Right ventricle myocardium superior (tissue), 1 donor: ENCODE data around the gene CAMK1D. TPM values are rescaled to one million over a fixed set of nuclear protein-coding genes. Genes with fewer than 3 reads are reported as not detected.
"Not testable (repeated sequence)": the region's sequence is repeated elsewhere in the genome, so short reads cannot be mapped to it uniquely, and the experiment has no call there.

Experiments
- ATAC-seq: fragments of 200-7000 bp; cut with Tn5 transposase; one replicate; pipeline ENCODE4 v1.9.1; 2020; ENCODE audit warnings: mild to moderate bottlenecking; ENCODE audit not compliant: poor library complexity
- DNase-seq: peaks from one replicate; pipeline ENCODE4 v3.0.0-alpha.2; 2020
- intact Hi-C: fragments of 100-400 bp; cut with DNase I; formaldehyde crosslinking; loops from one replicate; pipeline ENCODE4 v1.11.2; 2022
- total RNA-seq: library from RNA; stranded (reverse); fragmentation: NEBNext Ultra II Directional; extraction: Animal tissue kit (Norgen Biotek cat#: 25700); gene quantifications from one replicate; pipeline ENCODE4 v1.2.1, GENCODE V29; 2021
- donor health status: DM: no; HTN: yes; CAD: no; lungs with severe emphysema.

Gene CAMK1D
- total RNA-seq, 1 donor from 2014 or later, result 6.5 TPM

DNA sequence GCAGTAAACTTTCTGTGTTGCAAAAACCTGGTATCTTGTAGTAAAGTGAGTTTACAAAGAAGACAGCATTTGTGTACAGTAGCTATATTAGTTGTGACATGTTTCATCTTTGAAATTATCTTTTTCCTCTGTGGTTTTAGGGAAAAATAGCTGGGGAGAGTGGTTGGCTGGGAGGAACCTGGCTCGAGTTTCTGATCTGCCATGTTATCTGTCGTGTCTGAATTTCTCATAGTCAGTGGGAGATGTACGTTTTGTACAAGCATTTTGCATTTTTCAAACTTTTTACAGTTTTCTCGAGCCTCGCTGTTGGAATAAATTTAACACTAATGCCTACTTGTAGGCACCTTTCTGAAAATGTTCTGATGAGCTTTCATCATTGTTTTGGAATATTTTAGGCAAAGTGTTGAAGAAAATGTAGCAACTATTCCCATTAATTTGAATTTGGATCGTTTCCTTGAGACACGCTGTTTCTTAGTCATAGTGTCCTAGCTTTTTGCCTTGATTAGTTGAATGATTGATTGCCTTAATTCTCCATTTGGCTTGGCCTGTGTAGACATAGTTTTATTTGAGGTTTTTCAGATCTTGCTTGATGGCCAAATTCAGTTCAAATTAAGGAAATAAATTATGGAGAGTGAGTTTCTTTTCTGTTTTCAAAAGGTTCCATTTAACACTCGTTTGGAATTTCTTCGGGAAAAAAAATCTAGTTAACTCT, 65.1 kb downstream of the CAMK1D start:
- DNase-seq (no peak), ATAC-seq (no peak)
- intact Hi-C loops, result no loop called here

DNA sequence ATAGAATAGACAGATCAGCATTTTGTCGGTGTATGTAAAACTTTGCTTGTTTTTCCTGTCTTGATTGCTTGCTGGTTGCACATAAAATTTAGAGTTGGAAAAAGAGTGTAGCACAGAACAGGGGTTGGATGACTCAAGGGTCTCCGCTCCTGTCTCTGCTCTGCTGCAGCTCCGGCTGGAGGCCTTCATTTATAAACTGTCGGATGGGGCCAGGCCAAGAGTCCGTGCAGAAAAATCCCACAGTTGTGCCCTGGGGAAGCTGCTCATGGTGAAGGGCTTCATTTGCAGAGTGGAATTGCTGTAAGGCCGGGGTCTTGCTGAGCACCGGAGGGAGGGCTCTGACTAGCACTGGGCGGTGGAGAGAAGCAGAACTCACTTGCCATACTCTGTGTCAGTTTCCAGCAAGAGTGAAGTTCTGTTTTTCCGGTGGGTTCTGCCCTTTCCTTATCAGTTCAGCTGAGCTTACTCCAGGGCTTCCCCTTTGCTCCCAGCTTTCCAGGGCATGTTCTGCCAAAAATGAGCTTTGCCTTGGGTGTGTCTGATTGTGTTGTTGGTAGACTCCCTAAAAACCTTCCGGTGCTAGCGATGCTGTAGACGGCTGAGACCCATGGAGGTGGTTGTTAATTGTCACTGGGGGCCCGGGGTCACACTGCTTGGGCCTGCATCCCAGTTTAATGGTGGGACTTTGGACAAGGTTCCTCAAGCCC, 67.2 kb downstream of the CAMK1D start:
- DNase-seq, result no peak
- ATAC-seq, result peak; percentile 49
- intact Hi-C loops, result no loop called here

DNA sequence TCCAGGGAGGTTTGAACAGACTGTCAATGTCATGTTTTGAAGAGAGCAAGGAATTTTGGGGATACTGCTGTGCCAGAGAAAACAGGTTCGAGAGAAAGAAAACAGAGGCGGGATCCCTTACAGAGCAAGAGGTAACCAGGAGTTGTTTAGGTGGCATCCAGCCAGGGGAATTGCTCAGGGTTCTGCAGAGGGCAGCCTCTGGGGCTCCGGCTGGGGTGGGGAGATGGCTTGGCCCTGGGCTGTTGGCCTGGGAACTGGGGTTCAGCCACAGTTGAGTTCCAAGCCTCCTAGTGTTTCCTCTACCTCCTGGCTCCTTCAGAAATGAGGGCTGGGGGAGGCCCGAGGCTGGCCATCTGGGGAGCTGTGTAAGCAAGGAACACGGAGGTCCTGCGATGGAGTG, 68.0 kb downstream of the CAMK1D start:
- DNase-seq, result no peak
- ATAC-seq, result no peak

DNA sequence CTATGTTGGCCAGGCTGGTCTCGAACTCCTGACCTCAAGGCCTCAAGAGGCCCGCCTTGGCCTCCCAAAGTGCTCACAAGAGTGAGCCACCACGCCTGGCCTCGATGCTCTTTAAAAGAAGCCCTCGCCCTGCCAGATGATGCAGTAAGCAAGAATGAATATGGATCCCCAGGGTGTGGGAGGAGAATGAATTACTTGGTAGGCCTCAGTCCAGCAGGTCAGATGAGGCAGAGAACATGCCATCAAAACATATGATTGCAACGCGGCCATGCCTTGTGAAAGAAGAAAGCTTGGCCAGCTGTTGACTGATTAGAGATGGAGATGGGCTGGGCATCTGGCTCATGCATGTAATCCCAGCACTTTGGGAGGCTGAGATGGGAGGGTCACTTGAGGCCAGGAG, 68.7 kb downstream of the CAMK1D start:
- intact Hi-C loops, result no loop called here
- ATAC-seq, result peak; percentile 82

More for the DNA sequence above, 68.0 kb downstream of the CAMK1D start:
- intact Hi-C loops, result no loop called here

DNA sequence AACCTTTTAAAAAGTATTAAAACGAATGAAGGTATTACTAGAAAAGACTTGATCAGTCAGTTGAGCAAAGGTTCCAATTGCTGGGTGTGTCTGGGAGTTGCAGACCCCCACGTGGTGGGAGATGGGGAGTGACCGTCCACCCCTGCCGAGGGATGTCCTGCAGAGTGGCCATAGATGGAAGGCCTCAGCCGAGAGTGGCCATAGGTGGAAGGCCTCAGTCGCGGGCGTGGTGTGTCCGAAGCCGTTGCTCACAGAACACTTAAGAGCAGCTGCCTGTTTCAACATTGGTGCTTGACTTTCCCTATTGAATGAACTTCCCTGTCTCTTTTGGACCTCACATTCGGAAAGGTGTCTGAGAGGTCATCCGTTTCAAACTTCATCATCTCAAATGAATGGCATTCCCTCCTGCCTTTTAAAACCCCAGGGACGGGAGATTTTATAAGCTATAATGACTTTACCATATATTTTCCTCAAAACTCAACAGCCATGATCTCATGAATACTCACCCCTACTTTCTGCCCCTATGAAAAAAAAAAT, 69.4 kb downstream of the CAMK1D start:
- no peak for ATAC-seq
- intact Hi-C loops, result no loop called here
- no peak for DNase-seq

More for the DNA sequence above, 68.7 kb downstream of the CAMK1D start:
- DNase-seq, result peak; percentile 82

DNA sequence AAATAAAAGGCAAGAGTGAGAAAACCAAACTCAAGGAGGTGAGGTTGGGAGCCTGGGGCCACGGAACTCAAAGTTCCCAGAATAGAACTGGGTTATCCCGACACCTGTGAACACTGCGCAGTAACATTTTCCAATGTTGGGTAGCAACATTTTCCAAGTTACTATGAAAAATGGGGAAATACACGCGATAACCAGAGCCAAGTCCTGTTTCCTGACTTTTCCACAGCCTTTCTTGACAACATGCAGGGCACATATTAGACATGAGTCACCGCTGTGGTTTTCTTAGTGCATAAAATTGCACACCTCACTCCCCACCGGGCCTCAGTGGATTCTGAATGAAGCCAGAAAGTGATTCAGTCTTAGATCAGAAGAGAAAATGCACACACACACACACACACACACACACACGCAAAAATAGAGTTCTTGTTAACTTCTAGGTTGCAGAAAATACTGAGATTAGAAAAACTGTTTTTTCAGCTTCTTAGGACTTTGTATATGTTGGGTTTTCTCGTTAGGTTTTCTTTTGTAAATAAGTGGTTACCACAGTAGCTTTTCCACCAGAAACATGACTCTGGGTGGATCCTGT, 70.0 kb downstream of the CAMK1D start:
- ATAC-seq, result peak; percentile 69
- no peak for DNase-seq
- intact Hi-C loops, result no loop called here

DNA sequence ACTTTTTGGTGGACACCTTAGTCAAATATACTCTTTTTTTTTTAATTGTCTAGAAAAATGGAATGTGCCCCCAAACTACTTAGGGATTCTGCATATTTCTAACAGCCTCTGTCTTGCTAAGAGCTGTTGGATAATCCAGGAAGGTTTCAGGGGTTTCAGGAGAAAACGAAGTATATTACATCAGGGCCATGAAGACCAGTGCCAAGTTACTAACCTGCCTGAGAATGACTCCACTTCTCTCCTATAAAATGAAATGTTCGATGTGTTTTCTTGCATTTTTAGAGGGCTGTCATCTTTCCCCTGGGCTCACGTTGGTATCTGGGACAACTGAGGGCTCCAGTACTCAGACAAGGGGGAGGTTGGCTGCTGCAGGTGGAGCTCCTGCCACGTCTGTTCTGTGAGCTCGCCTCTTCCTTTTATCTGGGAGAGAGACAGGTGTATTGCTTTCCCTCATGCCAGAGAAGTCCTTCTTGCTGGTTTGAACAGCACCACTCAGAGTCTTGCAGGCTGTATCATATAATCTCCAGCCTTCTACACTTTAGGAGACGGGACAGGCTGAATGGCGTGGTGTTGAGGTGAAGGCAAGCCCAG, 71.3 kb downstream of the CAMK1D start:
- ATAC-seq (no peak), DNase-seq (no peak)
- intact Hi-C loops, result no loop called here

DNA sequence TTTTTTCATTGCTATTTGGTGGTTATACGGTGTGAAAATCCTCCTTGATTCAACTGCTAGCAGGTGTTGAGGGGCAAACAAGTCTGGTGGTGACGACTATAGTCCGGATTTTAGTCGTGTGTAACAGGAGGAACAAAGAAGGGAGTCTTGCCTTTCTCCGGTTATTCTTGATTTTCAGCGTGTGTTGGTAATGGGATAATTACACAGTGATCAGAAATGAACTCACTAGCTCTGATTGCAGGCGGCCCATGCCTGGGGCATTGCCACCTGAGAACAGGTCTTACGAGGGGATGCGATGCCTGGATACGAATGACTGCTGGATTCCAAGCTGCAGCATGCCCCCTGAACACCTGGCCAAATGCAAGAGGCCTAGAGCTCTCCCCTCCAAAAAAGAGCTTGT, 72.8 kb downstream of the CAMK1D start:
- ATAC-seq (no peak), DNase-seq (no peak)
- intact Hi-C loops, result no loop called here

DNA sequence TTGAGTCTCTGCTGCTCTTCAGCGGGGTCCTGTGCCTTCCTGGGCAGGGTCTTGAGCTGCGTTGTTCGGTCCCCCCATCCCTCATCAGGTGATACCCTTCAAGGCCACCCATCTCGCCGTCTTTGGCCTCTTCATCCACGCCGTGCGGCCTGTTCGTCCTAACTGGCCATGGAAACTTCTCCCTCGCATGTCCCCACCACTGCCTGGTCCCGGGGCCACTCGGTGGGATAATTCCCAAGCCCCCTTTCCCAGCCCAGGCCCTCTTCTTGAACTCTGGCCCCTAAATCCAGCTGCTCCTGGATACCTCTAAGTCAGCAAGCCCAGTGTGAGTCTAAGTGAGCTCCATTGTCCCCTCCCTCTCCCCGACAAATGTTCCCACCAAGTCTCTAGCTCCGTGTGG, 74.5 kb downstream of the CAMK1D start:
- ATAC-seq (no peak), DNase-seq (no peak)
- intact Hi-C loops, result no loop called here

DNA sequence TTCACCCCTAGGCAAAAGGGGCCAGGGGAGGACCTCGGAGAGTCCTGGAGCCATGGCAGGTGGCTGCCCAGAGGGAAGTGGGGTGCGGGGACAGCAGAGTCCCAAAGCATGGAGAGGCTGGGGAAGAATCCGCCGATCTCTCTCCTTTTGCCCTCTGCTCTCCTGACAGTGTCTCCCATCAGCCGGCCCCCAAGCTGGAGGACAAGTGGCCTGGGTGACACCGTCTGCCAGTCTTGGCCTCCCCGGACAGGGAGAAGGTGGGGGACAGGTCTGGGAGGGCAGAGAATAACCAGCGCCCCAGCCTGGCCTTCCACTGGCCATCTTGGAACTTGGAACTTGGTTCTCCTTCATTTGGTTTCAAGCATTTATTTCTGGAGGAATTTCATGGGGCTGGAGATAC, 77.9 kb downstream of the CAMK1D start:
- DNase-seq (no peak), ATAC-seq (no peak)
- intact Hi-C loops, result no loop called here

DNA sequence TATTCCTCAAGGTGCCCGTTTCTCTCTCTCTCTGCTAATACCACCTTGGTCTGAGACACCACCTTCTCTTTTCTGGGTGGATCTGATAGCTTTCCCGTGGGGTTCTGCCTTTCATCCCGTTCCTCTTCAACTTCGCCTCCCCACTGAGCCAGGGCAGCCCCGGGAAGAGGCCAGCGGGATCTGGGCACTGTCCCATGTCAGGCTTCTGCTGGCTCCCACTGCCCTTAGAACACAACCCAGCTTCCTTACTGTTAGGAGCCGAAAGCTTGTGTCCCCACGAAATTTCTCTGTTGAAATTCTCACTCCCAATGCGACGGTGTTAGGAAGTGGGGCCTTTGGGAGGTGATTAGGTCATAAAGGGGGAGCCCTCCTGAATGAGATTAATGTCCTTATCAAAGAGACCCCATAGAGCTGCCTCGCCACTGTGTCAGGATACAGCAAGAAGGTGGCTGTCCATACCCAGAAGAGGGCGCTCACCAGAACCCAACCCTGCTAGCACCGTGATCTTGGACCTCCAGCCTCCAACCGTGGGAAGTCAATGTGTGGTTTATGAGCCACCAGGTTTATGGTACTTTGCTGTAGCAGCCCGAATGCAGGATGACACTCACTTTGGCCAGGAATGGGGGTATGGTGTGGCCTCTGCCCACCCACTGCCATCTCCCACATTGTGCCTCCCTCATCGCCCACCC, 79.2 kb downstream of the CAMK1D start:
- intact Hi-C loops, result no loop called here
- DNase-seq (no peak), ATAC-seq (no peak)

DNA sequence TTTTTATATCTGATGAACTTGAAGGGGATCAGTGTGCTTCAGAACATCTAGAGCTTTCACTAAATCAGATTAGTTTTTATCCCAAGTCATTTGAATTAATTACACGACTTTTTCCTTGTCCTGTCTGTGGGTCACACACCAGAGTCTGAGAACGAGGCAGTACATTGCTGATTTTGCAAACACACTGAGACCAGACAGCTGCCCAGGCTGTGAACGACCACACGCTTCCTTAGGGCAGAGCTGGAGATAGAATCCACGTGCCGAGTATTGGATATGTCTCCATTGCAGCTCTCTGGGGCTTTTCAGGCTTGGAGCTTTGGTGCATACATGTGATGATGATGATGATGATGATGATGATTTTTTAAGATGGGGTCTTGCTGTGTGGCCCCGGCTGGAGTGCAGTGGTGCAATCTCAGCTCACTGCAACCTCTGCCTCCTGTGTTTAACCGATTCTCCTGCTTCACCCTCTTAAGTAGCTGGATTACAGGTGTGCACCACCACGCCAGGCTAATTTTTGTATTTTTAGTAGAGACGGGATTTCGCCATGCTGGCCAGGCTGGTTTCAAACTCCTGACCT, 81.1 kb downstream of the CAMK1D start:
- intact Hi-C loops, result no loop called here
- no peak for ATAC-seq
- no peak for DNase-seq

DNA sequence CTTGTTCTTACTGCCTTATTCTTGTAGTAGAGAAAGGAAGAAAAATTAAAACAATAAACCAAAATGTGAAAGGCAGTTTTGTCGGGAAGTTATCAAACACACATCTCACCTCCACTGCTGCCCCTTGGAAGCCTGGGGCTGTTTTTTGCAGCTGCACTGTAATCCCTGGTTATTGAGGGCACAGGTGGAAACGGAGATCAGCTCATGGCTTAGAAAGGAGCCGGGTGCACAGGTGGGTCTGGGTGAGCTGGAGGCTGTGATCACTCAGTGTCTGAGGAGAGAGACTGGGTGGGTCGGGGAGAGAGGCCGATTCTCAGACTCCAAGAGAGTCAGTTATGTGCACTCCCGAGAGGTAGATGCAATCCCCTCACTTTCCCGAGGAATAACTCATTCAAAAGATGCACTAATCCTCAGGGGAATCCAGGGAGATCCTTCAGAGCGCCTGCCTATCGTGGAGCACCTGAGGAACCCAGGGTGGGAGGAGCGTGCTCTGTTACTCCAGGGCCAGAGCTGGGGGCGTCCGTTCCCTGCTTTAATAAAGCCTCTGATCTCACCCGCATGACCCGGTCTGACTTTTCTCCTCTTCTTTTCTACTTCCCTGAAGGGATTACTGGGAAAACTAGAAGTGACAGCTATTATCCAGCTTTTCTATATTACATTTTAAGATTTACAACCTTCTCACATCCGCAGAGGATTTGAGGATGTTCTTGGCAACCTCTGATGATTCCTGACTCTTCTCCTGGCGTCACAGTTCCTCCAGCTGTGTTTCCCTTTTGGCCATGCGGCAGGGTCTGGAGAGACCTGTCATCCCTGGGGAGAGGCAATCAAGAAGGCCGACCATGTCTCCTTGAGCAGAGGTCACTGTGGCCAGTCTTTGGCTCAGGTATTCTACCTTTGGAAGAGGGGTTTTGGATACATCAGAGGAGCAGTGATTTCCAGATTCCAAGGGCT, 82.1 kb downstream of the CAMK1D start:
- no peak for ATAC-seq

DNA sequence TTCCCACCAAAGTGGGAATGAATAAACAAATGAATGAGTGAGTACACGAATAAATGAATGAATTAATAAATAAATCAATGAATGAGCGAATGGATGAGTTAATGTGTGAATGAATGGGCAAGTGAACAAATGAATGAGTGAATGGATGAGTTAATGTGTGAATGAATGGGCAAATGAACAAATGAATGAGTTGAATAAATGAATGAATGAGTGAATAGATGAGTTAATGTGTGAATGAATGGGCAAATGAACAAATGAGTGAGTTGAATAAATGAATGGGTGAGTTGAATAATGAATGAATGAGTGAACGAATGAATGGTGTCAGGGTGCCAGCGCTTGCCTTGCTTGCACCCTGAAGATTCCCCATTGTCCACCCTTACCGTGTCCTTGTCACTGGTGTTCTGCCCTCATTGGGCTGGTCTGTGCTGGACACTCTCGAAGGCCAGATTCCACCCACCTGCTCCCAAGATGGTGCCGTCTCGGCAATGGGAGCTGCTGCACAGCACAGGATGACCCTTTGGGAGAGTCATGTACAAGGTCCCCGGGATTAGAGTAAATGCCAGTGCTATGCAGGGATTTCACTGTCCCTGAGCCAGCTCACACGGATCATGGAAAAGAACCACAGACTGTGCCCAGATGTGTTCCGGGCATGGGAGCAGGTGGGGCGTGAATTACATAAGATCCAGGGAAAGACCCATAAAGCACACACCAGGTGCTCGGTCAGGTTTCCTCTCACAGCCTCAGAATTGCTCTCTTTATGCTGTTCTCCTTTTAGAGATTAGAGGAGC, 83.2 kb downstream of the CAMK1D start:
- ATAC-seq, result no peak
- no peak for DNase-seq

More for the DNA sequence above, 82.1 kb downstream of the CAMK1D start:
- DNase-seq, result no peak
- intact Hi-C loops, result no loop called here

DNA sequence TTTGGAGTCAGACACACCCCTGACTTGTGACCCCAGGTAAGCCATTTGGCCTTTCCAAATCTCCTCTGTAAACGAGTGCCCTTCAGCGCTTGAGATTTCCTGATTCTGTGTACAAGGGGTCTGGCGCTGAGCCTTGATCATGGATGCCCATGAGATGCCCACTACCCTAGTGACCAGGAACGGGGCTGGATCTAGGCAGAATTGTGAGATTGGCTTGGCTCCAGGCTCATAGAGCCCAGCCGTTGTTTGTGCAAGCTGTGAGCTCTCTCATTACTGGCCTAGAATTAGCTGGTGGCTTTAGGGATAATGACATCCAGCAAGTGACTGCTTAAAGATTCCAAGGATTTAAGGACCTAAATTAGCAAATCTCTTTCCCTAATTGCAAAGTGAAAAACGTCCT, 84.9 kb downstream of the CAMK1D start:
- intact Hi-C loops, result no loop called here
- no peak for ATAC-seq

More for the DNA sequence above, 83.2 kb downstream of the CAMK1D start:
- intact Hi-C loops, result no loop called here

DNA sequence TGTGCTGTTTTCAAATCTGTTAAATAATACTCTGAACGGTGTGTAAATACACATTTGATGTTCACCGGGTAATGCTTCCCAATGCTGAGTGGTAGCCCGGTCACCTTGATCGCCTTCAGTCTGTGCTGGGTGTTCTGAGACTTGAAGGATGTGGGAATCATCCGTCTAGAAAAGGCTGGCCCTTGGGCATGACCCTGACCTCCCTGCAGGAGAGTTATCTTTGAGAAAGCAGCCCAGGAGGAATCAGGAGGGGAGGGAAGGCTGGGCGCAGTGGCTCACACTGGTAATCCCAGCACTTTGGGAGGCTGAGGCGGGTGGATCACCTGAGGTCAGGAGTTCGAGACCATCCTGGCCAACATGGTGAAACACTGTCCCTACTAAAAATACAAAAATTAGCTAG, 85.3 kb downstream of the CAMK1D start:
- intact Hi-C loops, ATAC-seq, DNase-seq: not testable (repeated sequence)

More for the DNA sequence above, 84.9 kb downstream of the CAMK1D start:
- no peak for DNase-seq

DNA sequence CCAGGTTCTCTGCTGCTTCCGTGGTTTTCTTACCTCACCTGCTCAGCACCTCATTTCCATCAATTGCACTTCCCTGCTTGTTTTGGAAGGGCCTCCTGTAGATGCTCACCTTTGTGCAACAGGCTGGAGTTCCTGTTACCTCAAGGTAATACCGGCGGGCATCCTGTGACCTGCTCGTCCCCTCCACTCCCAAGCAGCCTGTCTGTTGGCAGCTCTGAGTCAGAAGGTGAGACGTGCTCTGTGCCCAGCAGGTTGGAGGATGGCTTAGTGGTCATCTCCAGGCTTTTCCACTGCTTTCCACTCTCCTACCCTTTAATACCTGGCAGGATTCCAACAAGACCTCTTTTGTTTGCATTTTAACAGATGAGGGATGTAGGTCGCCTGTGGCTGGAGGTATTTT, 86.0 kb downstream of the CAMK1D start:
- intact Hi-C loops, result no loop called here
- DNase-seq (no peak), ATAC-seq (no peak)
